ENCODE measurements around the gene JAM2.

JAM2 gene

GRCh38 chr21:25660233-25660632 lies 21.2 kb downstream of the JAM2 start:
- TF ChIP-seq CTCF (IDR thresholded peaks at IDR 0.05; ENCODE audit: low read length), result no peak
- Histone ChIP-seq H2AFZ (ENCODE audit: low read length) (no peak overlapping the region), H3K4me2 (ENCODE audit: low read length) (no peak overlapping the region), H3K27ac (ENCODE audit: low read depth, low read length, poor library complexity, severe bottlenecking) (no peak overlapping the region), H3K79me2 (ENCODE audit: insufficient read depth, low read length) (no peaks in the 10 kb centered on the region), H3K27me3 (ENCODE audit: insufficient read depth, low read length) (no peaks in the 10 kb centered on the region), H3K36me3 (ENCODE audit: insufficient read depth, low read length) (no peaks in the 10 kb centered on the region), H3K4me1 (ENCODE audit: insufficient read depth, low read length, severe bottlenecking) (no peaks in the 10 kb centered on the region), H4K20me1 (ENCODE audit: insufficient read depth, low read length) (no peaks in the 10 kb centered on the region), H3K9me3 (ENCODE audit: low read length) (no peaks in the 10 kb centered on the region), H3F3A (ENCODE audit: insufficient read depth, low read length) (no peaks in the 10 kb centered on the region), H3K4me3 (ENCODE audit: low read depth, low read length, poor library complexity, severe bottlenecking) (no peak overlapping the region), H3K9ac (ENCODE audit: low read length) (no peak overlapping the region), H3K9me2 (ENCODE audit: low read depth, low read length) (no peaks in the 10 kb centered on the region)

- Histone ChIP-seq H3K9ac (ENCODE audit: low read length) (no peak overlapping the region), H3K27me3 (ENCODE audit: insufficient read depth, low read length) (no peaks in the 10 kb centered on the region), H3K4me2 (ENCODE audit: low read length) (no peak overlapping the region), H3K9me2 (ENCODE audit: low read depth, low read length) (no peaks in the 10 kb centered on the region), H3K79me2 (ENCODE audit: insufficient read depth, low read length) (no peaks in the 10 kb centered on the region), H2AFZ (ENCODE audit: low read length) (no peak overlapping the region), H4K20me1 (ENCODE audit: insufficient read depth, low read length) (no peaks in the 10 kb centered on the region), H3F3A (ENCODE audit: insufficient read depth, low read length) (no peaks in the 10 kb centered on the region), H3K4me3 (ENCODE audit: low read depth, low read length, poor library complexity, severe bottlenecking) (no peak overlapping the region), H3K4me1 (ENCODE audit: insufficient read depth, low read length, severe bottlenecking) (no peaks in the 10 kb centered on the region), H3K9me3 (ENCODE audit: low read length) (no peaks in the 10 kb centered on the region), H3K27ac (ENCODE audit: low read depth, low read length, poor library complexity, severe bottlenecking) (no peak overlapping the region), H3K36me3 (ENCODE audit: insufficient read depth, low read length) (no peaks in the 10 kb centered on the region)
- TF ChIP-seq EZH2 (IDR thresholded peaks at IDR 0.05; ENCODE audit: borderline replicate concordance, low read length), result no peak
- TF ChIP-seq CTCF (IDR thresholded peaks at IDR 0.05; ENCODE audit: low read length), result no peak
Observed at GRCh38 chr21:25664491-25664931, 25.5 kb downstream of the JAM2 start.

GRCh38 chr21:25670726-25671125 lies 31.7 kb downstream of the JAM2 start:
- H3K27ac ChIP-seq (ENCODE audit: low read depth, low read length, poor library complexity, severe bottlenecking), result no peak overlapping the region
- H4K20me1 ChIP-seq (ENCODE audit: insufficient read depth, low read length), result no peaks in the 10 kb centered on the region
- H3K36me3 ChIP-seq (ENCODE audit: insufficient read depth, low read length), result no peaks in the 10 kb centered on the region
- H3K9me2 ChIP-seq (ENCODE audit: low read depth, low read length), result no peaks in the 10 kb centered on the region
- no peaks in the 10 kb centered on the region for H3F3A ChIP-seq (ENCODE audit: insufficient read depth, low read length)
- no peak overlapping the region for H3K4me3 ChIP-seq (ENCODE audit: low read depth, low read length, poor library complexity, severe bottlenecking)
- no peaks in the 10 kb centered on the region for H3K27me3 ChIP-seq (ENCODE audit: insufficient read depth, low read length)
- TF ChIP-seq EZH2 (IDR thresholded peaks at IDR 0.05; ENCODE audit: borderline replicate concordance, low read length), result no peak
- no peak for TF ChIP-seq CTCF (IDR thresholded peaks at IDR 0.05; ENCODE audit: low read length)
- no peak overlapping the region for H2AFZ ChIP-seq (ENCODE audit: low read length)
- no peak overlapping the region for H3K9ac ChIP-seq (ENCODE audit: low read length)
- no peaks in the 10 kb centered on the region for H3K79me2 ChIP-seq (ENCODE audit: insufficient read depth, low read length)
- H3K9me3 ChIP-seq (ENCODE audit: low read length), result no peaks in the 10 kb centered on the region
- no peak overlapping the region for H3K4me2 ChIP-seq (ENCODE audit: low read length)
- no peaks in the 10 kb centered on the region for H3K4me1 ChIP-seq (ENCODE audit: insufficient read depth, low read length, severe bottlenecking)

Data from OCI-LY1 (cell line).